ENCODE measurements around the gene EIF1B. TPM values are rescaled to one million over a fixed set of nuclear protein-coding genes. Genes with fewer than 3 reads are reported as not detected.

EIF1B gene
- total and polyA plus RNA-seq, 2 of the 13 experiments (the other 11 are each of a cell fraction or from before 2014, with no cell fraction given), result 12.7 to 29.1 TPM

GRCh38 chr3:40309418-40309924 is at the start of gene EIF1B (continued):
- TF ChIP-seq ZGPAT (CRISPR knock-in tag; IDR thresholded peaks at IDR 0.05) (peak; percentile 93), ZNF3 (CRISPR knock-in tag; IDR thresholded peaks at IDR 0.05) (no peak), ZNF468 (CRISPR knock-in tag; IDR thresholded peaks at IDR 0.05) (no peak), PAWR (CRISPR knock-in tag; IDR thresholded peaks at IDR 0.05; ENCODE audit: borderline replicate concordance) (no peak), ERF (CRISPR knock-in tag; IDR thresholded peaks at IDR 0.05) (peak; percentile 72), GABPB1 (CRISPR knock-in tag; IDR thresholded peaks at IDR 0.05) (peak; percentile 95), MATR3 (CRISPR knock-in tag; IDR thresholded peaks at IDR 0.05) (no peak), HCFC1 (IDR thresholded peaks at IDR 0.05; ENCODE audit: low read depth, low read length) (peak; percentile 94), RAD51 (IDR thresholded peaks at IDR 0.05; ENCODE audit: borderline replicate concordance) (peak; percentile 93), SYNCRIP (IDR thresholded peaks at IDR 0.05; ENCODE audit: insufficient read depth, low read depth, low read length) (no peak), MIER2 (CRISPR knock-in tag; IDR thresholded peaks at IDR 0.05) (0 out of 2 replicates have a peak, but pooled peaks have one; percentile 25), CHD2 (IDR thresholded peaks at IDR 0.05; ENCODE audit: low read depth, low read length) (no peak), ZNF121 (CRISPR knock-in tag; IDR thresholded peaks at IDR 0.05) (0 out of 2 replicates have a peak, but pooled peaks have one; percentile 26), ZNF749 (CRISPR knock-in tag; IDR thresholded peaks at IDR 0.05; ENCODE audit: borderline replicate concordance) (no peak), ZBTB33 (CRISPR knock-in tag; IDR thresholded peaks at IDR 0.05) (no peak), ZXDC (CRISPR knock-in tag; IDR thresholded peaks at IDR 0.05) (peak; percentile 57; the same call in 1 of the 2 replicates), NRL (CRISPR knock-in tag; IDR thresholded peaks at IDR 0.05; ENCODE audit: borderline replicate concordance) (no peak; the same call in 1 of the 2 replicates), ZNF264 (CRISPR knock-in tag; IDR thresholded peaks at IDR 0.05) (no peak), FOSL2 (CRISPR knock-in tag; IDR thresholded peaks at IDR 0.05) (no peak; the same call in 1 of the 2 replicates), TCF7 (IDR thresholded peaks at IDR 0.05; ENCODE audit: low read depth) (no peak), ZFP41 (CRISPR knock-in tag; IDR thresholded peaks at IDR 0.05; ENCODE audit: borderline replicate concordance) (peak; percentile 28; the same call in 1 of the 2 replicates), MYC (CRISPR knock-in tag; IDR thresholded peaks at IDR 0.05; ENCODE audit: borderline replicate concordance) (peak; percentile 63; the same call in 1 of the 2 replicates)

Measured in HepG2 (cell line).